Bronchial epithelial cell (primary cell): ENCODE results near the gene PTPRD. TPM values are rescaled to one million over a fixed set of nuclear protein-coding genes. Genes with fewer than 3 reads are reported as not detected.

Experiments
- DNase-seq: peaks from one replicate; pipeline ENCODE4 v3.0.0-alpha.2; 2010; ENCODE audit warnings: low read depth
- FAIRE-seq: peaks from 2 replicates; lab custom pipeline; 2011; peaks lifted over from hg19 to GRCh38; lab: Jason Lieb, UNC
- H3K27me3 ChIP-seq: 2 replicates; pipeline ENCODE4 v1.5.1; 2011; ENCODE audit warnings: low read length; ENCODE audit not compliant: control insufficient read depth, insufficient read depth
- H3K36me3 ChIP-seq: 2 replicates; pipeline ENCODE4 v1.5.1; 2011; ENCODE audit warnings: low read length; ENCODE audit not compliant: control insufficient read depth, insufficient read depth
- H3K4me3 ChIP-seq: 2 replicates; pipeline ENCODE4 v1.5.1; 2011; ENCODE audit warnings: mild to moderate bottlenecking, low read depth, low read length, control low read depth
- CTCF ChIP-seq: IDR thresholded peaks from 2 replicates; pipeline ENCODE4 v1.5.1; 2011; ENCODE audit warnings: mild to moderate bottlenecking, moderate library complexity, low read length, control low read depth, inconsistent platforms; ENCODE audit not compliant: insufficient read depth, severe bottlenecking
- total RNA-seq: library from RNA; depleted of rRNA; stranded (reverse); fragments of >200 nt; gene quantifications from 2 replicates; pipeline ENCODE4 v1.2.1, GENCODE V29; 2014

PTPRD gene
- total RNA-seq, 1 donor from 2014 or later: 2.9 TPM

DNA sequence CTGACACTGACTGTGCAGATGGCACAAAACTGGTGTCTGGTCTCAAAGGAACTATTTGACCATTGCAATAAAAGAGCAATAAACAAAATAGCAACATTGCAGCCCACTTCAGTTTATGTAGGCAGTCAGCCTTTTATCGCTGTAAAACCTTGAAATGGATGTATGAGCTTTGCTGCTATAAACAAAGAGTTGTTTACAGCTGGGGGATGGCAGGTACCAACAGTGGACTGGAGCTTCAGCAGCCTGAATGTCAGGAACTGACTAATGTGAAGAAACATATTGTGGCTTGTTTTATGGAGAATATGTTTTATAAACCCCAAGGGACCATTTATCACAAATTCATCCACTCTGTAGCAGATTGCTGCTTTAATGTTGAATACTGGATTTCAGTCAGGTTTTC, 78.0 kb downstream of the PTPRD start:
- FAIRE-seq: no peak
- no peaks in the 10 kb centered on the region for H3K36me3 ChIP-seq
- no peak overlapping the region for H3K4me3 ChIP-seq
- TF ChIP-seq CTCF: no peak
- H3K27me3 ChIP-seq: no peaks in the 10 kb centered on the region
- DNase-seq: no peak

DNA sequence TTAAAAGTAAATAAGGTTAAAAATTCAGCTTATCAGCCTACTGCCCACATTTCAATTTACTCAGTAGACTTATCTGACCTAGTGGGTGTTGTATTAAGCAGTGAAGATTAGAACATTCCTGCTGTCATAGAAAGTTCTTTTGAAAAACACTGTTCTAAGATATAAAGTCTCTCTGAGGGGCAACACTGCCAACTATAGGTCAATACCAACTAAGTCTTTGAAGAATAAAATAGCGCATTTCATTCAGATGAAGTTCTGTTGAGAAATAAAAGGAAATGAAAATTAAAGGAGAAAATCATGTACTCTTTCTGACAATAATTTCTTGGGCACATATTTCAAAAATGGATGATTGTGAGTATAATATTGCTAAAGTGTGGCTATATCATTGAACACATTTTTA, 86.8 kb downstream of the PTPRD start:
- FAIRE-seq (no peak), DNase-seq (no peak)
- TF ChIP-seq CTCF: no peak
- Histone ChIP-seq H3K27me3 (no peaks in the 10 kb centered on the region), H3K4me3 (no peak overlapping the region), H3K36me3 (no peaks in the 10 kb centered on the region)

- no peak for TF ChIP-seq CTCF
- peak; percentile 32 for DNase-seq
- Histone ChIP-seq H3K36me3 (no peaks in the 10 kb centered on the region), H3K4me3 (no peak overlapping the region), H3K27me3 (no peaks in the 10 kb centered on the region)
- FAIRE-seq: no peak
Observed at GRCh38 chr9:10523164-10523563, 89.6 kb downstream of the PTPRD start.

GRCh38 chr9:10512144-10512543, 100.7 kb downstream of the PTPRD start:
- Histone ChIP-seq H3K4me3 (no peak overlapping the region), H3K27me3 (no peaks in the 10 kb centered on the region), H3K36me3 (no peaks in the 10 kb centered on the region)
- no peak for FAIRE-seq
- DNase-seq: no peak
- TF ChIP-seq CTCF: no peak

DNA sequence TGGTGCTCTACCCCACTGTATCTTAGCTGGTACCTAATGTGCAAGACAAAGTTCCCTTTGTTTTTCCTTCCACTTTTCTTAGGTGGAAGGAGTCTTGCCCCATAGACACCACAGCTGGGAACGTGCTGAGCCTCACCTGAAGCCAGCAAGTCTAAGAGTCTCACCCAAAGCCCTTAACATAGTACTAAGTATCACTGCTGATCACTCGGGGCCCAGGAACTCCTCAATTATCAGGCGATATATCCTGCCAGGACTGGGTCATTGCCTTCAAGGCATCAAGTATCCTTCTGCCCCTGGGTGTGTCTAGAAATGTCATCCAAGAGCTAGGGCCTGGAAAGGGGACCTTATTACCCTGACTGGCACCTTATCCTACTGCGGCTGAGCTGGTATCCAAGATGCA, 123.9 kb downstream of the PTPRD start:
- FAIRE-seq: no peak

More for the DNA sequence above, 123.9 kb downstream of the PTPRD start:
- Histone ChIP-seq H3K36me3 (no peaks in the 10 kb centered on the region), H3K27me3 (no peaks in the 10 kb centered on the region), H3K4me3 (no peak overlapping the region)
- no peak for DNase-seq
- no peak for TF ChIP-seq CTCF
